Osteoblast (primary cell): ENCODE results near the gene PLEKHH1. TPM values are rescaled to one million over a fixed set of nuclear protein-coding genes. Genes with fewer than 3 reads are reported as not detected.

Experiments used
- DNase-seq: peaks from one replicate; pipeline ENCODE4 v3.0.0; 2011; ENCODE audit warnings: low spot score, mixed read lengths; ENCODE audit not compliant: insufficient read length; ENCODE audit errors: missing footprints
- H2AFZ ChIP-seq: 2 replicates; pipeline ENCODE4 v1.6.0; 2011; ENCODE audit warnings: mild to moderate bottlenecking, low read length
- H3K27ac ChIP-seq: 2 replicates; pipeline ENCODE4 v1.5.1; 2011; ENCODE audit warnings: mild to moderate bottlenecking, low read depth, low read length, moderate library complexity
- H3K27me3 ChIP-seq: 2 replicates; pipeline ENCODE4 v1.6.0; 2012; ENCODE audit warnings: mild to moderate bottlenecking, control low read depth, inconsistent platforms, low read length, moderate library complexity; ENCODE audit not compliant: insufficient read depth
- H3K36me3 ChIP-seq: 2 replicates; pipeline ENCODE4 v1.5.1; 2011; ENCODE audit warnings: mild to moderate bottlenecking, low read length, control low read depth, moderate library complexity; ENCODE audit not compliant: insufficient read depth
- H3K4me1 ChIP-seq: 2 replicates; pipeline ENCODE4 v1.5.1; 2011; ENCODE audit warnings: mild to moderate bottlenecking, low read length, control low read depth, moderate library complexity; ENCODE audit not compliant: insufficient read depth
- H3K4me2 ChIP-seq: 2 replicates; pipeline ENCODE4 v1.6.0; 2011; ENCODE audit warnings: mild to moderate bottlenecking, low read length; ENCODE audit not compliant: insufficient read depth
- H3K4me3 ChIP-seq: fragments of 200-600 bp; sonication (generic); 3 replicates; pipeline ENCODE4 v1.5.1; 2012; ENCODE audit warnings: mild to moderate bottlenecking, low read length, inconsistent platforms; ENCODE audit not compliant: insufficient read depth
- H3K79me2 ChIP-seq: 2 replicates; pipeline ENCODE4 v1.6.0; 2012; ENCODE audit warnings: mild to moderate bottlenecking, low read length, control low read depth, inconsistent platforms; ENCODE audit not compliant: insufficient read depth
- H3K9me3 ChIP-seq: 2 replicates; pipeline ENCODE4 v1.5.1; 2011; ENCODE audit warnings: low read depth, low read length, control low read depth
- H4K20me1 ChIP-seq: 2 replicates; pipeline ENCODE4 v1.6.0; 2012; ENCODE audit warnings: mild to moderate bottlenecking, low read length, control low read depth; ENCODE audit not compliant: insufficient read depth
- total RNA-seq: library from RNA; depleted of rRNA; stranded (reverse); fragments of >200 nt; gene quantifications from 2 replicates; pipeline ENCODE4 v1.2.3, GENCODE V29; 2012
- TF ChIP-seq, protein P1 (sequence below): IDR thresholded peaks from 2 replicates; pipeline ENCODE4 v1.5.1; 2011; ENCODE audit warnings: mild to moderate bottlenecking, low read depth, low read length, moderate library complexity; ENCODE audit errors: extremely low read depth

PLEKHH1 gene
- total RNA-seq, 1 donor = 1.1 TPM

DNA sequence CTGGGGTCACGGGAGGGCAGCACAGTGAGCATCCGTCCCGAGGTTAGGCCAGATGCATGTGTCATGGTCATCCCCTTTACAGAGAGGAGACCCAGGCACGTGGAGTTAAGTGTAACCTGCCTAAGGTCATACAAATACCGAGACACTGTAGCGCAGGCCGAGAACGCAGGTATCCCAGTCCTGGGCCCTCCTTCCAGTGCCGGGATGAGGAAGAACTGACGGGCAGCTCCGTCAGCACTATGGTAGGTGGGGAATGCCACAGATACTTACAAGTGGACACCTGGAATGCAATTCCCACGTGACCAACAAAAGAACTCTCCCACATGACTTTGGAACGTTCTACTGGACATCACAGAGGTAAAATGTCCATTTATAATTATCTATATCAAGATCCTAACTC is 35.9 kb upstream of the PLEKHH1 start:
- Histone ChIP-seq H3K27me3 (no peaks in the 10 kb centered on the region), H2AFZ (no peak overlapping the region), H4K20me1 (no peaks in the 10 kb centered on the region), H3K4me1 (no peaks in the 10 kb centered on the region), H3K9me3 (peaks cover 7% of the 10 kb centered on the region), H3K79me2 (no peaks in the 10 kb centered on the region), H3K36me3 (no peaks in the 10 kb centered on the region), H3K4me2 (no peak overlapping the region), H3K4me3 (no peak overlapping the region), H3K27ac (no peak overlapping the region)
- TF ChIP-seq, protein P1, sequence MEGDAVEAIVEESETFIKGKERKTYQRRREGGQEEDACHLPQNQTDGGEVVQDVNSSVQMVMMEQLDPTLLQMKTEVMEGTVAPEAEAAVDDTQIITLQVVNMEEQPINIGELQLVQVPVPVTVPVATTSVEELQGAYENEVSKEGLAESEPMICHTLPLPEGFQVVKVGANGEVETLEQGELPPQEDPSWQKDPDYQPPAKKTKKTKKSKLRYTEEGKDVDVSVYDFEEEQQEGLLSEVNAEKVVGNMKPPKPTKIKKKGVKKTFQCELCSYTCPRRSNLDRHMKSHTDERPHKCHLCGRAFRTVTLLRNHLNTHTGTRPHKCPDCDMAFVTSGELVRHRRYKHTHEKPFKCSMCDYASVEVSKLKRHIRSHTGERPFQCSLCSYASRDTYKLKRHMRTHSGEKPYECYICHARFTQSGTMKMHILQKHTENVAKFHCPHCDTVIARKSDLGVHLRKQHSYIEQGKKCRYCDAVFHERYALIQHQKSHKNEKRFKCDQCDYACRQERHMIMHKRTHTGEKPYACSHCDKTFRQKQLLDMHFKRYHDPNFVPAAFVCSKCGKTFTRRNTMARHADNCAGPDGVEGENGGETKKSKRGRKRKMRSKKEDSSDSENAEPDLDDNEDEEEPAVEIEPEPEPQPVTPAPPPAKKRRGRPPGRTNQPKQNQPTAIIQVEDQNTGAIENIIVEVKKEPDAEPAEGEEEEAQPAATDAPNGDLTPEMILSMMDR = no peak
- DNase-seq = no peak

DNA sequence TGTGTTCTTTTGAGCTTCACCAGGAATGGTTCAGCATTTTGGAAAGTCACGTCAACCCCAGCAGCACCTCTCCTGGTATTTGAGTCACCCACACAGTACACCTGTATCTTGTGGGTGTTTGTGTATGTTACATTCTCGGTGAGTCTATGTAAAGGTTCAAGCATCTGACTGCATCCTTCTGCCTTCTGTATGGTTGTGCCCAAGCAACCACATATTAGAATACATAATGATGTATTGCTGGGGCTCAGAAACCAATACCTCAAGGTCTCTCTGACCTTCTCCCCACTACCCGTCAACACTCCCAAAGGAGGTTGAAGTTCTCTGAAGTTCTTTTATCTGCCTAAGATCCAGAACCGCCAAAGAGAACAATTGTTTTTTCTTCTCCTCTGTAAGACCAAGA is 35.4 kb upstream of the PLEKHH1 start:
- peaks cover 7% of the 10 kb centered on the region for H3K9me3 ChIP-seq
- DNase-seq = no peak
- H3K27ac ChIP-seq = no peak overlapping the region
- H3K4me1 ChIP-seq = no peaks in the 10 kb centered on the region
- H3K4me2 ChIP-seq = no peak overlapping the region
- no peaks in the 10 kb centered on the region for H3K27me3 ChIP-seq
- no peak overlapping the region for H3K4me3 ChIP-seq
- TF ChIP-seq, protein P1 = no peak
- H3K36me3 ChIP-seq = no peaks in the 10 kb centered on the region
- H3K79me2 ChIP-seq = no peaks in the 10 kb centered on the region
- H2AFZ ChIP-seq = no peak overlapping the region
- H4K20me1 ChIP-seq = no peaks in the 10 kb centered on the region

DNA sequence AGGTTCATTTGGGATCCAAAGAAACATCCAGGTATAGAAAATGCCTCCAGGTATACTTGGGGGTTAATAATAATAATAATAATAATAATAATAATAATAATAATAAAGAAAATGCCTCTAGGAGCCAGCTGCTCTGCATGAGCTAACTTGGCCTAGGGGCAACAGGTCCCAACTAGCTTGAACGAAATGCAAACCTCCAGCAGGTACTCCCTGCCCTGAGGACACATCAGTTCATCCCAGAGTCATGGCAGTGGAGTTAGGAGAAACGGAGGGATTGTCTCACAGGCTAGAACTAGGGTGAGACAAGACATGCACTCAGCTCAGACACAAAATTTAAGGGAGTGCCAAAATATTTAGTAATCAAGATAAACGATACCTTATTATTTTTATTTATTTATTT is 32.1 kb upstream of the PLEKHH1 start:
- H3K4me1 ChIP-seq = no peaks in the 10 kb centered on the region
- no peaks in the 10 kb centered on the region for H3K79me2 ChIP-seq
- H3K27ac ChIP-seq = no peak overlapping the region
- H3K27me3 ChIP-seq = peaks cover 4% of the 10 kb centered on the region
- H3K4me3 ChIP-seq = no peak overlapping the region
- H3K9me3 ChIP-seq = no peaks in the 10 kb centered on the region
- H2AFZ ChIP-seq = no peak overlapping the region
- H3K36me3 ChIP-seq = no peaks in the 10 kb centered on the region
- TF ChIP-seq, protein P1 = no peak
- H4K20me1 ChIP-seq = no peaks in the 10 kb centered on the region
- H3K4me2 ChIP-seq = no peak overlapping the region
- no peak for DNase-seq

GRCh38 chr14:67501670-67502069 is 31.4 kb upstream of the PLEKHH1 start:
- Histone ChIP-seq H3K27me3 (peaks cover 4% of the 10 kb centered on the region), H2AFZ (no peak overlapping the region), H3K4me2 (no peak overlapping the region), H3K4me1 (no peaks in the 10 kb centered on the region), H3K9me3 (no peaks in the 10 kb centered on the region), H3K79me2 (no peaks in the 10 kb centered on the region), H3K36me3 (no peaks in the 10 kb centered on the region), H3K27ac (no peak overlapping the region), H3K4me3 (no peak overlapping the region), H4K20me1 (no peaks in the 10 kb centered on the region)
- TF ChIP-seq, protein P1 = no peak
- DNase-seq = no peak
